IPS DF 19.7 (cell line): Measurements from ENCODE around the gene HDAC9.

Experiments
- DNase-seq: peaks from one replicate; pipeline ENCODE4 v3.0.0-alpha.2; 2013; ENCODE audit warnings: low read depth, low spot score

The HDAC9 gene

DNA sequence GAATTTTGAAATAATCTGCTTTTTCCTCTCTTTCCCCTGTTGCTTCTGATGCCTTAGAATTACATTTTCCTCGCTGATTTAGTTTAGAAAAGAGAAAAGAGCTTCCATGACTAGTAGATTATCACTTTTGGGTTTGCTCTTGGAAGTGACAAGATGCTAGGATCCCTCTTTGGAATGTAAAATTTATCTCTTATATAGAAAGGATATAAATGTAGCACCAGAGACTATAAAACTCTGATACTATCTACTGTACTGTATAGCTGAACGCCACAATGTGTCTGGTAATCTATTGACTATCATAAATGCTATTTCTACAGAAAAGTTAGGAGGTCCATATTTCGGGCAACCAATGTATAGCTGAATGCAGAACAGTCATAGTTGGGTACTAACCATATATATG lies 1.1 kb upstream of the HDAC9 start:
- no peak for DNase-seq

GRCh38 chr7:18494821-18495408 lies 634 bp upstream of the HDAC9 start:
- no peak for DNase-seq

GRCh38 chr7:18496341-18496700 lies 772 bp downstream of the HDAC9 start:
- DNase-seq = no peak

DNA sequence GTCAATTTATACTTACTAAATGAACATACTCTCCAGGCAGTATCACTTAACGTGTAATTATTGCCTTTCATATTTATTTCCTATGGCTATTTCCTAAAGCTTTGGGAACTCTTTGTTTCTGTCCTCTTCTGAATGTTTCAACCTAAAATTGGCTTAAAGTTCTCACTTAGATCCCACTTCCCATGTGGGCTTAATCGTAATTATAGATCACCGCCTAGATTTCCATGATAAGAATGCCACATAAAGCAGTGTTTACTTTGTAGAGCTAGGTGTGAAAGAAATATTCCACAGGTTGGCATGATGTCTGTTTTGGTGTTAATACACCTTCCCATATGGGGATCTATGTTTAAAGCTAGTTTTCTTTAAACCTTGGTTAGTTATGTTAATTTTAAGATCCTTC lies 1.5 kb downstream of the HDAC9 start:
- DNase-seq = no peak

DNA sequence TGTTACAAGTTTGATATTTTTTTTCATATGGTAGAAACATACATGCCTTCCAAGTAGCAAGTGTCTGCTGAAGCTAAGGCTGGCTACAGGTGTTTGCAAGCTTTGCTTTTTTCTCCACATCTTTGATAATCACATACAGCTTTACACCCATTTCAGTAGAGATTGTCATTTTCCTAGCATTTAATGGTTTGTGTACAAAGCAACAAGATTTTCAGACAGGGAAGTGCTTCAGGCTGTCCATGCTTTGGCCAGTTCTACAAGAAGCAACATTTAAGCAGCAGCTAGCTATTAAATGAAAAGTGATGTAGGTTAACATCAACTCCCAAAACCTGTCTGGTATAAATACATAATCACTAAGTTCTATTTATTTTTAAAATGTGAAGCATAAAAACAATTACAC lies 2.3 kb downstream of the HDAC9 start:
- no peak for DNase-seq

DNA sequence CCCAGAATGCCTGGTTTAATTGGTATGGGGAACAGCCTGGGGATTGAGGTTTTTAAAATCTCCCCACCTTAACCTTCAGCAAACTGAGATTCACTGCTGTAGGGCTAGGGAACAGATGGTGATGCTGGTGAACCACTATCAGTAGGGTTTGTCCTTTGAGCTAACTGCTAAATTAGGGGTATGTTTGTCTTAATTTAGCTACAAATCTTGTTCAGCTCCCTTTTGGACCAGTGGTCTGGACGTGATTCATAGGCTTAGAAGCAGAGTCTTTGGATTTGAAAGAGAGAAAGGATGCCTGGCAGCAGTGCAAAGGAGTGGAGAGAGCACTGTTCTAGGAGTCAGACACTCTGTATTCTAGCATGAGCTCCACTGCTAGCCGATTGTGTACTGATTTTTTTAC lies 2.8 kb downstream of the HDAC9 start:
- no peak for DNase-seq

- DNase-seq = no peak
These were observed 4.0 kb downstream of the HDAC9 start for GRCh38 chr7:18499407-18500177.

DNA sequence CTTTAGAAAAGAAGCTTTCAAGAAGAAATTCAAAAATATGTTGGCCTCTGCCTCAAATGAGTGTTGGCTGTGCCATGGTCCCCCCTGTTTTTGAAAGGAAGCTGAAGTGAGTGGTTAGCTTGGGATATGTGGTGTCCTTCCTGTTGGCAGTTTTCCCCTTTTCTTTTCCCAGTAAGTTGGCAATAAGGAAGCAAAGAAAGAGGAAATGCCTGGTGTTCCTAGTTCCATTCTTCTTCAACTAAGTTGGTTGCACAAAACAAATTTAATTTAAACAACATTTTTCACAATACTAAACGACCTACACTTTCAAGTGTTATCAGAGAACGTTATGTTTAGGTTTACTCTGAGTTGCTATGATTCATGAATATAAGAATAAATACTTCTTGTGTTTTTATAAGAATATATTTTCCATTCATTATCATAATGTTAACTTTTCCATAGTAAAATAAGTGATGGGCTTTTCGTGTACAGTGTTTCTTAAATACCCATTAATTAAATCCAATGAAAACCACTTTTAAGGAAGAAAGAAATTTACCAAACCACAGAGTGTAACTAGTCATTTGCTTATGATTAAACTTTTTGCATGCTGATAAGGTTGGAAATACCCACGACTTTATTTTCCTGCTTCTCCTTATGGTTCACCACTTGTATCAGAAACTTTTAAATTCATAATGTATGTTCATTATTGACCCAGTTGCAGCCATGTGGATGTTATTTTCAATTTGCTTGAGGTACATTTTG lies 7.7 kb downstream of the HDAC9 start:
- DNase-seq = no peak

- DNase-seq = no peak
These were observed 9.4 kb downstream of the HDAC9 start for GRCh38 chr7:18504965-18505364.

DNA sequence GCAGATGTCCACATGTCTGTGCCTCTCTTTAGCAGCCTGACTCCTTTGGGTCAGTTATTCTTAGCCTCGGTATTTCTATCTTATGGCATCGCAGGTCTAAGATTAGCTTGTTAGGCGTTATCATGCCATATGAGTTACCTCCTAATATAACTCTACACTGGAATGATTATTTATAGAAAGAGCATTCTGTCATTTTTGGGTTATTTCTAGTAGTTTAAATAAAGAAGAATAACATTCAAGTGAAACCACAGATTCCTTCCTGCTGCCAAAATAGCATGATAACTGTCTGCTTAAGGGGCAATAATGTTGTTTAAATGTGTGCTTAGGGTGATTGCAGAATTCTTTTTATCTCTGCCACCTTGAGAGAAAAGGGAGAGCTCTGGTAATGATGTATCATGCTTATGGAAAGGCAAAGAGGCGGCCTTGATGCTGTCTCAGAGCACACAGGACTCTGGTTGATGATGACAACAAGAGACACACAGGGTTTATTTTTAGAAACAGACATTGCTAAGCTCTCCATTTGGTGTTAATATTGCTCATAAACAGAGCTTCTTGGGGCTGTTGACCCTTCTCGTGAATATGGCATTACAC lies 10.4 kb downstream of the HDAC9 start:
- no peak for DNase-seq

- DNase-seq = no peak
These were observed 13.2 kb downstream of the HDAC9 start for GRCh38 chr7:18508443-18509427.

DNA sequence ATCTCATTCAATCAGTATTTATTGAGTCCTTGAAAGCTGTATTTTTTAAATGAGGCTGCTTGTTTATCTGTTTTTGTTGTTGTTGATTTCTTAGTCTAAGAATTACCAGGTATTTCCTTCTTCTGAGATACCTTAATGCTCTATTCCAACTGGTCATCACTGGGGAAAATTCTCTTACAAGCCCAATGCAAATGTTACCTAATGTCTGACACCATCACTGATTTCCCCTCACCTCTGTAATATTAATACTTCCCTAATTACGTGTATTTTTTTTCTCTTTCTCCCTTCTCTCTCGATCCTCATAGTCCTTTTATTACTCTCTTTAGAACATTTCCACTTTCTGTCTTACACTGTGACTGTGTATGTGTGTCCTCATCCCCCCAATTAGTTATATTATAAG lies 13.9 kb downstream of the HDAC9 start:
- DNase-seq = no peak

DNA sequence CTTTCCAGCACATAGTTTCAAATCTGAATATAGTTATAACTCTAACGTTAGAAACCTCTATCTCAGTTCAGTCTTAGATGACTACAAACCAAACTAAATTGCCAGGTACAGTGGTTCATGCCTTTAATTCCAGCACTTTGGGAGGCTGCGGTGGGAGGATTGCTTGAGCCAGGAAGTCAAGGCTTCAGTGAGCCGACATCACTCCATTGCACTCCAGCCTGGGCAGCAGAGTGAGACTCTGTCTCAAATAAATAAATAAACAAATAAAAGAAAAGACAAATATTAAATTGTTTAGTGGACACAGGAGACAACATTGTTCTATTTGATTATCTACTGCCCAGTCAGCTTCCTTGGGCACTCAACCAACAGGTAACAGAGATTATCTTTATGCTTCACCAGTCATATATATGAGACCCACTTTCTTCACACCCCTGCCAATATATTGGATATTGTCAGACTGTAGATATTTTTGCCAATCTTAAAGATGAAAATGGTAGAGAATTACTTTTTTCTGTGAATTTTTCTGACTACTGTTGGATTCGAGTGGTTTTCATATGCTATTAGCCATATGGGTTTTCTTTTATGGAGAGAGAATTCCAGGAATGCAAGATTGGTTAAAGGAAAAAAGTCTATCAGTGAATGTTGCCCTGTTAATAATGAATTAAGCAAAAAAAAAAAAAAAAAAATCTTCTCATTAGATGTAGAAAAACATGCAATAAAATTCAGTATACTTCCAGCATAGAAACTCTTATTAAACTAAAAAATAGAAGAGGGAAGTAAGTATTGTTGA lies 16.0 kb downstream of the HDAC9 start:
- DNase-seq = no peak

DNA sequence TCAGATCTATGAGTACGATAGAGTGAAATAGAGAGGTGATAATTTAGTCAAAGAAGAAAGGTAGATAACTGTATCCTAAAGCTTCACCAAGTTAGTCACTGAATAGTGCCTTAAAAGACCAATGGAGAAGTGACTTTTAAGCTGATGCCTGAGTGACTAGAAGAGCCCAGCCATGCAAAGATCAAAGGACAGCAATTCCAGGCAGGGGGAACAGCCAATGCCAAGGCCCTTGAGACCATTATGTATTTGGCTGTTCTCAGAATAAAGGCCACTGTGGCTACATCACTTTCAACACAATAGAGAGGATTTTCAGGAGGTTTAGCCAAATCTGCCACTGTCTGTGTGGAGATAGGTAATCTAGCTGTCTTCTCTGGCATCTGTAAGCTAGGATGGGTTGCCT lies 17.8 kb downstream of the HDAC9 start:
- no peak for DNase-seq

DNA sequence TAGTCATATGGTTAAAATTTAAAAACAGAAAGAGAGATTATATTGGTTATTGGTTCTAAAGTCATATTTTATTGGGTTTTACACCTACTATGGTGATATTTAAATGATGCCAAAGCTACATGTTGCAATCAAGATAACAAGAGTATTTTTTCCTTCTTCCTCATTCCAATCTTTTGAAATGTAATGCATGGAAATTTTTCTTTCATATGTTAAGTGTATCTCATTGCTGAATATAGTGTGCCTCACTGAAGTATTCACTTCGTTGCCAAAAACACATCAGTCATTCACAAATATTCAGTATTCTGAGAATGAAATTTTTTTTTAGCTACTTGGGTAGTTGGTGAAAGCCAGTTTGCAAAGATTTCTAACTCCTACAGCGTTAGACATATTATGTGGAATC lies 19.5 kb downstream of the HDAC9 start:
- no peak for DNase-seq

- no peak for DNase-seq
These were observed 22.1 kb downstream of the HDAC9 start for GRCh38 chr7:18517646-18518045.

DNA sequence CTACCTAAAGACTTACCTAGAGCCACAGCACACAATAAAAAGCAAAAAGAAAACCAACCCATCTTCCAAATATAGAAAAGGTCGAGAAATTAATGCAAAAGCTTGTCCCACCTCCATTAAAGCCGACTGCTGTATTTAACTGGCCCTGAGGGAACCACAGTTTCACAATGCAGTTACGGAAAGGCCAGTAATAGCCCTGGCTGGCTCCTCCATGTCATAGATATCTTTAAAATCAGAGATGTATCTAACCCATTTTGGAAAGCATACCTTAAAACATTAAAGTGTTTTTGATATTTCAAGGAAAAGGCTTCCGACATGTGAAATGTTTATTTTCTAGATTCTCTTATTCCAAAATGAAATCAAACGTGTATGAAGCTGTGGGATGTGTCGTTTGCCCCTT lies 23.0 kb downstream of the HDAC9 start:
- no peak for DNase-seq

DNA sequence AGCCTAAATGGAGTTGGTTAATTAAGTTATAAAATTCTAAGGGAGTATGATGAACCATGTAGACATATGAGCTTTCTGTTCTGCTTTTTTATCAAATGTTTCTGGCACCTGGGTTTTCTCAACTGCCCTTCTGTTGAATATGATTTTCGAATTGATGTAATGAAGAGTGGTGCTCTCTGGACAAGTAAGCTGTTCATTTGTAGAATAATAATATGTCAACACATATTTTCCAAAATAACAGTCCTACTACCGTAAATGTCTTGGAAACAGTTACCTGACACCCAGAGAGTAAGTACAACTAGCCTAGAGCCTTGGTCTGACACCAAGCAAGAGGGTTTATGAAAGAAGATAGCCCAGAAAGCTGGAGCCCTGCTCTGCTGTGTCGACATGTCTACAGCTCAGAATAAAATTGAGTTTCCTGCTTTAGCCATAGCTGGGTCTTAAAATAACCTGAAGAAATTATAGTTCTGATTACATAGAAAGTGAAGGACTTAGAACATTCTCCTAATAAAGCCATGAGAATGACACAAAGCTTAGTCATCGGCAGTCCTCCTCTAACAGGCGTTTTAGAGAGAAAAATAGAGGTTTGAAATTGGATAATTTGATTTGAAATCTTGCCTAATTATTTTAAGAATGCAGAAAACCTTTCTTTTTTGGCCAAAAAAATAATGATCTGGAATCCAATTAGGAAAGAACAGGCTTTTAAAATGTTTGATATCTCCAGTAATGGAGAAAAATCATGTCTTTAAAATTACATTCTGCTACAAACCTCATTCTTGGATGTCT lies 25.1 kb downstream of the HDAC9 start:
- no peak for DNase-seq

- no peak for DNase-seq
These were observed 25.7 kb downstream of the HDAC9 start for GRCh38 chr7:18521236-18521589.
